ENCODE data around the gene NAT8. TPM values are rescaled to one million over a fixed set of nuclear protein-coding genes. Genes with fewer than 3 reads are reported as not detected.
"Not testable (repeated sequence)": the region's sequence is repeated elsewhere in the genome, so short reads cannot be mapped to it uniquely, and the experiment has no call there.

NAT8 gene, protein sequence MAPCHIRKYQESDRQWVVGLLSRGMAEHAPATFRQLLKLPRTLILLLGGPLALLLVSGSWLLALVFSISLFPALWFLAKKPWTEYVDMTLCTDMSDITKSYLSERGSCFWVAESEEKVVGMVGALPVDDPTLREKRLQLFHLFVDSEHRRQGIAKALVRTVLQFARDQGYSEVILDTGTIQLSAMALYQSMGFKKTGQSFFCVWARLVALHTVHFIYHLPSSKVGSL
- total RNA-seq (2014; rRNA removed; shearing (Covaris generic); ENCODE audit: low replicate concordance): not detected in 2 replicates

DNA sequence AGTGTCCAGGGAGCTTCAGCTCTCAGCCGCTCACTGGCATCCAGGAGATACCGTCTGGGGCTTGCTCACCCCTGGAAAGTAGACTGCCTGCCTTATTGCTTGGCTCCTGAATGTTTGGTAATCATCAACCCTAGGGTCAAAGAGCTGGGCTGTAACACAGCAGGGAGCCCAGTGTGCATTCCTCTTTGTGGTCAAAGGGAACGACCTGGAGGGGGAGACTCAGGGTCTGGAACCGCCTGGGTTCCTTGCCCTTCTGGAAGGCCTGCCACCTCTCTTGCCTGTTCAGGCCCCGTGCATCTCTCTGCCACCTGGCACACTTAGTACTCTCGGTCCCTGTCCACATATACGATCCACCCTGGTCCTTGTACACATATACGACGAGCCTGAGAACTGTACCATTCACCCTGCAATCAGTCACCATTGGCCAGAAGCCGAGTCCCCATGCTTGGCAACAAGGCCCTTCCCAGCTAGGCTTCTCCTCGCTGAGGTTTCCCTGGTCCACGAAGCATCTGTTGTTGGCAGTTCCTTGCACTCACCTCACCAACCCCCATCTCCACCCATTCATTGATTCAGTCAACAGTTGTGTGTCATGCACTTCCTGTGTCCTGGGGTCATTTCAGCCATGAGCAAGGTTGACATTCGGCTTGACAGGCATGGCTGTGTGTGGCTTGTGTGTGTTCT, at the start of gene NAT8:
NAT8 (minus strand) TSS at position 85 of the 681 bp plus-strand sequence. CDS start 794 bp downstream, outside the sequence.
- DNase-seq (ENCODE audit: low read depth): peak; percentile 51
- in situ Hi-C loops (cut with HindIII; ENCODE audit: low pct_unique_long_range_greater_than_20kb, low sequenced_read_pairs): no loop called here

DNA sequence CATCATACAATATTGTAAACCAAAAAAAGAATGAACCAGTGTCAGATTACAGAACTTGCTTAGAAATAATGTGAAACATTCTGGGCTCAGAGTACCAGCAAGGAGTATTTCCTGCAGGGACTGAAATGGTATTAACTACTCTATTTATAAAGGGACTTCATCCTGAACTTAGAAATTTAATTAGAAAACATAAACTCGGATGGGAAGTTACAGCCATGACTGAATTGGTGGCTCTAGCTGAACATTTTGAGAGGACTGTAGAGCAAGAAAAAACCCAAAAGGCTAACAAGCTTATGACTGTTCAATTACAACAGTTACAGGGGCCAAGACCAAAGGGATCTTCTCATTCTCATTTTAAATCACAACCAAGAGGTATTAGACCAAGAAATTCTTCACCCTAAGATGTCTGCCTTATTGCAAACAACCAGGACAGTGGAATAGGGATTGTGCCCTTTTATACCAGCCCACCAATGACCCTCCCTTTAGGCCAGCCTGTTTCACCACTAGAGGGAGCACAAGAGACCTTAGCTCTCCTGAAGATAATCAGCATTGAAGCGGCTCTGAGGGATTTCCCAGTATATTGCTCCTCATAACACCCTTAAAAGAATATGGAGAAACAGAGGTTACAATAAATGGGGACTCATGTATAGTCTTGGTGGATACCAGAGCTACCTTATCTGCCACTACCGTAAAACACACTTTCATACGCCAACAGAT, 48.3 kb upstream of the NAT8 start:
- in situ Hi-C loops (cut with HindIII; ENCODE audit: low pct_unique_long_range_greater_than_20kb, low sequenced_read_pairs): not testable (repeated sequence)
- peak; percentile 22 for DNase-seq (ENCODE audit: low read depth)

DNA sequence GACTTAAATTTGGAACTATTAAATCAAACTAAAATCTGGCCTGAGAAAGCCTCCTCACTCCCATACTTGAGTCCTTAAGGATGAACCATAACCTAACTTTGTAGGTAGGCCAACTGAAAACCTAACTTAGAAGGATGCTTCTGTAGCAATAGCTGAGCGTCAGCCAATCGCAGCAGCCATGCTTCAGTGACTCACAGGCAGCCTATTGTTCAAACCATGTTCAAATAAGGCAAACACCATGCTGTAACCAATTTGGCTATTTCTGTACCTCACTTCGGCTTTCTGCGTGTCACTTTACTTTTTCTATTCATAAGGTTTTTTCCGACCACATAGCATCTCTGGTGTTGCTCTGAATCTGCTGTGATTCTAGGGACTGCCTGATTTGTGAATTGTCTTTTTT, 46.3 kb upstream of the NAT8 start:
- in situ Hi-C loops (cut with HindIII; ENCODE audit: low pct_unique_long_range_greater_than_20kb, low sequenced_read_pairs); DNase-seq (ENCODE audit: low read depth): not testable (repeated sequence)

DNA sequence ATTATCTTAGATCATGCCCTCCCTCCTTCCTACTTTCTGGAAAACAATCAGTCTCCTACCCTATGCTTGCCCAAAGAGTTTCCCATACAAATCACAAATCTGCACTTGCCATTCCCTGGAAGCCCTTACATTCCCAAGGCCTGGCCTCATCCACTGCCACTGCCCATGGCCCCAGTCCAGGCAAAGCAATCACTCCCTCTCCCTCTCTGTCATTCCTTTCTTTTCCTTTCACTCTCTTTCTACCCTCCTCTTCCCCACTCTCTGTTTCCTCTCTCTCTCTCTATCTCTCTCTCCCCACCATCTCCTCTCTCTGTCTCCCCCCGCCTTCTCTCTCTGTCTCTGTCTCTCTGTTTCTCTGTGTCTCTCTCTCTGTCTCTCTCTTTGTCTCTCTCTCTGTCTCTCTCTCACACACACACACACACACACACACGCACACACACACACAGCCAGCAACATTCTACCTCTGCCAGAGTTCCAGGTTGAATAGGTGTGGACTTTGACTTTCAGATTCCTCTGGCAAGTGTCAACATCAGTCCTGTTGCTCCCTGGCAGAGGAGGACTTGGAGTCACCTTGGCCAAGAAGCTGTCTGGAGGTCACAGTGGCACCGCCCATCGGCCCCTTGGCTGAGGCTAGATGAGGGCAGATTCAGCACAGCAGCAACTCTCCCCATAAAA, 43.7 kb upstream of the NAT8 start:
- DNase-seq (ENCODE audit: low read depth): no peak
- in situ Hi-C loops (cut with HindIII; ENCODE audit: low pct_unique_long_range_greater_than_20kb, low sequenced_read_pairs): no loop called here

DNA sequence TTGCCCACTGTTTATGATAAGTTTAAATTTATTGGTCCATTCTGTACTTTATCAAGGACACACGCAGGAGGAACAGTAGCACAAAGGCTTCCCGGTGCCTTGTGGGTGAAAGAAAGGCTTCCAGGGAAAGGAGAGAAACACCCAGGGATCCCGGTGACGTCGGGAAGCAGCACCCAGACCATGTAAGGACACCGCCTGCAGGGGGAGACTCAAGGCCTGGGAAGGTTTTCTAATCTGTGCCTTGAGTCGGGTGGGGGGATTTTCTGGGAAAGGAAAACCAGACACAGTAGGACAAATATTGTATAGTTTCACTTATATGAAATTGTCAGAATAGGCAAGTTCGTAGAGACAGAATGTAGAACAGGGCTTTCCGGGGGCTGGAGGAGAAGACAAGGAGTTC, 42.7 kb upstream of the NAT8 start:
- in situ Hi-C loops (cut with HindIII; ENCODE audit: low pct_unique_long_range_greater_than_20kb, low sequenced_read_pairs); DNase-seq (ENCODE audit: low read depth): not testable (repeated sequence)

DNA sequence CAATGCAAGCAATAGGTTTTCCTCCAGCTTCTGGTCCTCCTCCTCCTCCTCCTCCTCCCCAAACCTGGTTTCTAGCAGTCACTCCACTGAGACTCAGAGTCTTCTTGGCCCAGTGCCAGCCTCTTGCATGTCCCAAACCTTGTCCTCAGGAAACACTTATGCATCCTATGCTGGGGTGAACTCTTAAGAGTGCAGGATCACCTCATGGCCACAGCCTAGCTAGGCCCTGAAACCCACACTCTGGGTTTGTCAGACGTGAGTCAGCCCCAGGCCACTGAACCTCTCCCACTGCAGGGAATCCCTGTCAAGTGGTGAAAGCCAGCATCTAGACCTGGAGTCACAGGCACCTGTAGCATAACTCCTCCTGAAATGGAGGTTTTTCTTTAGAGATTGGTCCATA, 42.1 kb upstream of the NAT8 start:
- in situ Hi-C loops (cut with HindIII; ENCODE audit: low pct_unique_long_range_greater_than_20kb, low sequenced_read_pairs); DNase-seq (ENCODE audit: low read depth): not testable (repeated sequence)

DNA sequence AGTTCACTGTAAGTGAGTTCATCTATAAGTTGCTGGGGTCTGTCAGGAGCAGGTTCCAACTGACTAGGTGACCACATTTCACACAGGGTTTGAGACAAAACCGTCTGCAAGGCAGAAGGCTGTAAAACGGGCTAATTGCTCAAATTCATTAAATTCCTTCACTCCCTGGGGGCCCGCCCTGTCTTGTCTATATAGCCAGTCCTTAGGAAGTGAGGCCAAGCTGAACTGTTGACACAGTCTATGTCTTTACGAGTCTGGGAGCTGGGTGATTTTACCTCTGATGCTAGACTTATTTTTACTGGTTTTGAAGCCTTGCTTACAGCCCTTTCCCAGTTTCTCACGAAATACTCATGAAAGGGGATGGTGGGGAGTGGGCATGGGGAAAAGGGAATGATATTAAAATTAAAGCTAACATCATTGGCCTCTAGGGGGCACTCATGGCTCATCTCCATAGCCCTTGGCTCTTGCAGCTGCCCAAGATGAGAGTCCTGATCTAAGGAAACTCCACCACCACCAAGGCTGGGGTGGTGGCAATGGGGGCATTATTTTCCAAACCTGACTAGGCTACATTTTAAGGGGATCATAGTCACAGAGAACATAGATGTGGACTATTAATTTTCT, 37.8 kb upstream of the NAT8 start:
- in situ Hi-C loops (cut with HindIII; ENCODE audit: low pct_unique_long_range_greater_than_20kb, low sequenced_read_pairs): not testable (repeated sequence)
- DNase-seq (ENCODE audit: low read depth): peak; percentile 6

DNA sequence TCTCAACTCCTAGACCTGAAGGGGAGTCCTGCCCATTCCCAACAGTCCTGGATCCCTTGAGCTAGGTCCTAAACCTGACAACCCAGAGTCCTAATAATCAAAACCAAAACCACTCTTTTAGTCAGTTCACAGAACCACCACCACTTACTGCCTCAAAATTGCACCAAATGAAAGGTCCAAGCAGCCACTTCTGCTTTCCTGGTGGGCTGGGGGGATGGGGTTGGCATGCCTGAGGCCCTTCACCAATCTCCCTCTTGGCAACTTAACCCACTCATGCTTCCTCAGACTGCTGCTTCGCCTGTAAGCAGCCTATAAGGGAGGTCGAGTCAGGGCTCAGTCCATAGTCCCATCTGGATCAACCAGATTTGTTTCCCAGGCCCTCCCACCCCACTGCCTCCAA, 37.0 kb upstream of the NAT8 start:
- in situ Hi-C loops (cut with HindIII; ENCODE audit: low pct_unique_long_range_greater_than_20kb, low sequenced_read_pairs): not testable (repeated sequence)

DNA sequence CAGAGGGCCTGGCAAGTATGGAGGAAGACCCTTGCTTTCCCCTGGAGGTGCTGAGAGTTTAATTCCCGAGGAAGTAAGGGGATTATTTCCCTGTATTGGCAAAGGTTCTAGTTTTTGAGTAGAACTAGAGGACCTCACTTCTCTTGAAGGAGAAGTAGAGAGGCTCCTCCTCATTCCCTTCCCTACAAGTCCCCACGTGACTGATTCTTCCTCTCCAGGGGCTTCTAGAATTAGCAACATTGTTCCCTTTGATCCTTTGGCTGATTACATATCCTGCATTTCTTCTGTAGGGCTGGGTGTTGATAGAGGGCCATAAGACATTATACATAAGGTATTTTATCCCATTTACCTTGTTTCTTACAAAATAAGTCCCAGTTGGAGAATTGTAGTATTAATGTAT, 35.8 kb upstream of the NAT8 start:
- in situ Hi-C loops (cut with HindIII; ENCODE audit: low pct_unique_long_range_greater_than_20kb, low sequenced_read_pairs); DNase-seq (ENCODE audit: low read depth): not testable (repeated sequence)

More for the DNA sequence above, 37.0 kb upstream of the NAT8 start:
- not testable (repeated sequence) for DNase-seq (ENCODE audit: low read depth)

DNA sequence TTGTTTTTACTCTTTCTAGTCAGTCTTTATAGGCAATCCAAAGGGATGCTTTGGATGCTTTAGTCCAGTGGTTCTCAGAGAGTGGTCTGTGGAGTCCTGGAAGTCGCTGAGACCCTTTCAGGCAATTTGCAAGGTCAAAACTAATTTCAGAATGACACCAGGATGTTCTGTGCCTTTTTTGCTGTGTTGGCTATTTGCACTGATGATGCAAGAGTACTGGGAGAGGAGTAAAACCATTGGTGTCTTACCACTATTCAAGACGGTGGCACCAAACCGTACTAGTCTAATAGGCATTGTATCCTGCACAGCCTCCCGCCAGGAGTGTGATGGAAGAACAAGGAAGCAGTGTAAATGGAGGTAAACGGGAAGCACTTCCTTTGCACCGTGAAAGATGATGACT, 34.0 kb upstream of the NAT8 start:
- in situ Hi-C loops (cut with HindIII; ENCODE audit: low pct_unique_long_range_greater_than_20kb, low sequenced_read_pairs); DNase-seq (ENCODE audit: low read depth): not testable (repeated sequence)

DNA sequence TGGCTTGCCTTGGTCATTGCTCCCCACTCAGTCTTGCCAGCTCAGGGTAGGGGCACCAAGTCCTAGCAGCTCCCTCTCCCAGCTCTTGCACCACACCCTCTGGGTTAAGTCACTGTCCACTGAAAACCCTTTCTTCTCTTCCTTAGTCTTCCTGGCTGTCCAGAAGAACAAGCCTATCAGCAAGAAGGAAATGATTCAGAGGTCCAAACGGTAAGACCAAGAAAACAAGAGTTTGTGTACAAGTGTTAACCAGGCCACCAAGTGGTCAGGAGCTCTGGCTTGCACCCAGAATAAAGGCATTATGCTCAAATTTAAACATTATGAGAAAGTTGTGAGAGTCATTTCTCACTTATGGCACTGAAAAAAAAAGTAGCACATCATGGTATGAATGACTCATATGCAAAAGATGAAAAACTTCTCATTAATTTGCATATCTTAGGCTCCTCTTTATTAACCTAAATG, 32.5 kb upstream of the NAT8 start:
- in situ Hi-C loops (cut with HindIII; ENCODE audit: low pct_unique_long_range_greater_than_20kb, low sequenced_read_pairs); DNase-seq (ENCODE audit: low read depth): not testable (repeated sequence)

DNA sequence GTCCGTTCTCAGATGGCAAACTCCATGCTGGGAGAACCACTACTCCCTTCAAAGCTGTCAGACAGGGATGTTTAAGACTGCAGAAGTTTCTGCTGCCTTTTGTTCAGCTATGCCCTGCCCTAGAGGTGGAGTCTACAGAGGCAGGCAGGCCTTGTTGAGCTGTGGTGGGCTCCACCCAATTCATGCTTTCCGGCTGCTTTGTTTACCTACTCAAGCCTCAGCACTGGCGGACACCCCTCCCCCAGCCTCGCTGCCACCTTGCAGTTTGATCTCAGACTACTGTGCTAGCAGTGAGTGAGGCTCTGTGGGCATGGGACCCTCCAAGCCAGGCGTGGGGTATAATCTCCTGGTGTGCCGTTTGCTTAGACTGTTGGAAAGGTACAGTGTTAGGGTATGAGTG, 27.8 kb upstream of the NAT8 start:
- in situ Hi-C loops (cut with HindIII; ENCODE audit: low pct_unique_long_range_greater_than_20kb, low sequenced_read_pairs); DNase-seq (ENCODE audit: low read depth): not testable (repeated sequence)

DNA sequence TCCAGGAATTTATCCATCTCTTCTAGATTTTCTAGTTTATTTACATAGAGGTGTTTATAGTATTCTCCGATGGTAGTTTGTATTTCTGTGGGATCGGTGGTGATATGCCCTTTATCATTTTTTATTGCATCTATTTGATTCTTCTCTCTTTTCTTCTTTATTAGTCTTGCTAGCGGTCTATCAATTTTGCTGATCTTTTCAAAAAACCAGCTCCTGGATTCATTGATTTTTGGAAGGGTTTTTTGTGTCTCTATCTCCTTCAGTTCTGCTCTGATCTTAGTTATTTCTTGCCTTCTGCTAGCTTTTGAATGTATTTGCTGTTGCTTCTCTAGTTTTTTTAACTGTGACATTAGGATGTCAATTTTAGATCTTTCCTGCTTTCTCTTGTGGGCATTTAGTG, 25.0 kb upstream of the NAT8 start:
- in situ Hi-C loops (cut with HindIII; ENCODE audit: low pct_unique_long_range_greater_than_20kb, low sequenced_read_pairs); DNase-seq (ENCODE audit: low read depth): not testable (repeated sequence)

DNA sequence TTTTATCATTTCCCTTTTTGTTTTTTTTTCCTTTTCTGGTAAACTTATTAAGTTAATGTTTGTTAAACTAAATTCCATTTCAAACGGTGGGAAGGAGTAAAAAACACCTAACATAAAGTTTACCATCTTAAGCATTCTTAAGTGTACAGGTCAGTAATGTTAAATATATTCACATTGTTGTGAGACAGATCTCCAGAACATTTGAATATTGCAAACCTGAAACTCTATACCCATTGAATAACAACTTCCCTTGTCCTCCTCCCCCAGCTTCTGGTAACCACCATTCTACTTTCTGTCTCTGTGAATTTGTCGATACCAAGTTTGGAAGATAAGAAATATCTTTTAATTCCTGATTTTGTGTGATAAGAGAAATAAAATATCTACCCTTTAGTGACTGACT, 12.0 kb upstream of the NAT8 start:
- in situ Hi-C loops (cut with HindIII; ENCODE audit: low pct_unique_long_range_greater_than_20kb, low sequenced_read_pairs): no loop called here
- DNase-seq (ENCODE audit: low read depth): no peak

DNA sequence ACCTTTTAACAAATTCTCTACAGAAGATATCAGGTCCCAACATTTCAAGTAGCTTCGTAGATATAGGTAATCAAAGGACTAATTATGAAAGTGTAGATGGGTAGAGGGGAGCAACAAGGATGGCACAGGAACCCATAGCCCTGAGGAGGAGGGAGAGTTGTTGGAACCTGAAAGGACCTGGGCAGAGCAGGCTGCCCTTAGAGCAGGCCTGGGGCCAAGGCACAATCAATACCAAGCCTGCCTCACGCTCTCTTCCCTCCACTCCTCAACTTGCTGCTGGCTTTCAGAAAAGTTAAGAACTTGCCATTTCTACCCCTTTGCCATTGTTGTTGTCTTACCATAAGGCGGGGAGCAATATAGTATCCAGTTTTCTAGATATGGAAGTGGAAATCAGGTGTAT, 10.1 kb upstream of the NAT8 start:
- no peak for DNase-seq (ENCODE audit: low read depth)
- in situ Hi-C loops (cut with HindIII; ENCODE audit: low pct_unique_long_range_greater_than_20kb, low sequenced_read_pairs): no loop called here

DNA sequence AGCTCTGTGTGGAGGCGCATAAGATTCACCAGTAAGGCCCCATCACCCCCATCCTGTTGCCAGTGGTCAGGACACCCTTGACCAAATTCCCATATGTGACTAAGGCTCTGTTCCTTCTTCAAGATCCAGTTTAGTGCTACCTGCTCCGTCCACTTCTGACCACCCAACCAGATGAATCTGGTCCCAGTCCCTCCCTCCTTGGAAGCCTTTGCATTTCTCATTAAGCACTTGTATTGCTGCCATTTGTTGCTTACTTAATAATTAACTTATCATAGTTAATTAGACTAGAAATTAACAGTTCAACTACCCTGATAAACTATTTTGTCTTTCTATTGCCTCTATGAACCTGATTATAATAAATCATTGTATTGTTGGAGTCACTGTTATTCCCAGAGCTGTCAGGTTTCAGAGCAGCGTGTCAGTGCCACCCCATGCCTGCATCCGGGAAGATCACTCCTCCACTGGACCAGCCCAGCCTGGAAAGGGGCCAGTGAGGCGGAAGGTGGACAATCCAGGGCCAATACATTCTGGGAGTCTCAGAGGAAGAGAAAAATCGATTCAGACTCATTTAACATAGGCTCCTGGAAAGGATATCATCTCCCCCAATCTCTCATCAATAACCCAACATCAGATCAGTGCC, 9.5 kb upstream of the NAT8 start:
- in situ Hi-C loops (cut with HindIII; ENCODE audit: low pct_unique_long_range_greater_than_20kb, low sequenced_read_pairs): no loop called here
- DNase-seq (ENCODE audit: low read depth): no peak

DNA sequence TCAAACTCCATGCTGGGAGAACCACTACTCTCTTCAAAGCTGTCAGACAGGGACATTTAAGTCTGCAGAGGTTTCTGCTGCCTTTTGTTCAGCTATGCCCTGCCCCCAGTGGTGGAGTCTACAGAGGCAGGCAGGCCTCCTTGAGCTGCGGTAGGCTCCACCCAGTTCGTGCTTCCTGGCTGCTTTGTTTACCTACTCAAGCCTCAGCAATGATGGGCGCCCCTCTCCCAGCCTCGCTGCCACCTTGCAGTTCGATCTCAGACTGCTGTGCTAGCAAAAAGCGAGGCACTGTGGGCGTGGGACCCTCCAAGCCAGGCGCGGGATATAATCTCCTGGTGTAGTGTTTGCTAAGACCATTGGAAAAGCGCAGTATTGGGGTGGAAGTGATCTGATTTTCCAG, 5.5 kb upstream of the NAT8 start:
- DNase-seq (ENCODE audit: low read depth); in situ Hi-C loops (cut with HindIII; ENCODE audit: low pct_unique_long_range_greater_than_20kb, low sequenced_read_pairs): not testable (repeated sequence)

DNA sequence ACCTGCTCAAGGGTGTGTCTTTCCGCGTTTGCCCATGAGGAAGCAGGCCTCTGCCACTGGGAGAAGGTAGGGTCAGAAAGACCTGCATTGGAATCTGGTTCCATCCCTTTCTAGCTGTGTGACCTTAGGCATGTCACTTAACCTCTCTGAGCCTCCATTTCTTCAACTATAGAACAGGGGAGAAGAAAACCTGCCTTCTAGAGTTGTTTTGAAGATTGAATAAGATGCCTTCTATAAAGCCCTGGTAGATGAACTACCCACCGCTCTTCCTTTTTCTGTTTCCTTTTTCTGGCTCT, 507 bp downstream of the NAT8 start:
- in situ Hi-C loops (cut with HindIII; ENCODE audit: low pct_unique_long_range_greater_than_20kb, low sequenced_read_pairs): no loop called here
- DNase-seq (ENCODE audit: low read depth): no peak
